OCI-LY7 (cell line): Measurements from ENCODE around the gene TSEN15. TPM values are rescaled to one million over a fixed set of nuclear protein-coding genes. Genes with fewer than 3 reads are reported as not detected.

Experiments
- BruUV-seq: library from RNA; stranded (reverse); fragments of 400-500 nt; replicated peaks from 2 replicates; lab custom pipeline; 2021; lab: Mats Ljungman, UMichigan
- CTCF ChIA-PET: fragments of 300-600 bp; sonication (Branson Sonifier 250); formaldehyde crosslinking; loops from one replicate; lab custom pipeline; 2022; ENCODE audit warnings: antibody characterized with exemption; ENCODE audit not compliant: unreplicated experiment; lab: Charles Lee
- POLR2A ChIA-PET: fragments of 300-600 bp; sonication (Branson Sonifier 250); formaldehyde crosslinking; loops from one replicate; lab custom pipeline; 2022; ENCODE audit warnings: antibody characterized with exemption; lab: Charles Lee
- DNase-seq: peaks from one replicate; pipeline ENCODE4 v3.0.0-alpha.2; 2015; ENCODE audit warnings: low spot score
- H2AFZ ChIP-seq: fragments of 200-600 bp; sonication (generic), shearing (Covaris generic); 2 replicates; pipeline ENCODE4 v1.6.1; 2014; ENCODE audit warnings: mild to moderate bottlenecking, antibody characterized with exemption, low read length, moderate library complexity
- H3K27ac ChIP-seq: fragments of 200-600 bp; sonication (generic); 2 replicates; pipeline ENCODE4 v1.5.1; 2014; ENCODE audit warnings: mixed run types, low read depth, mild to moderate bottlenecking, moderate library complexity, low read length, inconsistent platforms; ENCODE audit not compliant: poor library complexity, severe bottlenecking
- H3K36me3 ChIP-seq: fragments of 200-600 bp; sonication (generic); 2 replicates; pipeline ENCODE4 v1.6.1; 2014; ENCODE audit warnings: mild to moderate bottlenecking, antibody characterized with exemption, low read length, moderate library complexity, mixed read lengths; ENCODE audit not compliant: insufficient read depth
- H3K4me1 ChIP-seq: fragments of 200-600 bp; sonication (generic); 2 replicates; pipeline ENCODE4 v1.5.1; 2014; ENCODE audit warnings: mild to moderate bottlenecking, low read length; ENCODE audit not compliant: insufficient read depth, poor library complexity, severe bottlenecking
- H3K4me2 ChIP-seq: fragments of 200-600 bp; sonication (generic); 2 replicates; pipeline ENCODE4 v1.6.1; 2014; ENCODE audit warnings: mild to moderate bottlenecking, low read length
- H3K4me3 ChIP-seq: fragments of 200-600 bp; sonication (generic); 2 replicates; pipeline ENCODE4 v1.5.1; 2014; ENCODE audit warnings: mild to moderate bottlenecking, low read depth, low read length; ENCODE audit not compliant: poor library complexity, severe bottlenecking
- H3K79me2 ChIP-seq: fragments of 200-600 bp; sonication (generic); 2 replicates; pipeline ENCODE4 v1.6.1; 2016; ENCODE audit warnings: low read depth, mild to moderate bottlenecking, low read length, moderate library complexity, mixed read lengths; ENCODE audit not compliant: insufficient read depth
- H3K9me2 ChIP-seq: fragments of 200-600 bp; sonication (generic); 2 replicates; pipeline ENCODE4 v1.6.1; 2016; ENCODE audit warnings: mild to moderate bottlenecking, low read length, mixed read lengths; ENCODE audit not compliant: insufficient read depth
- H3K9me3 ChIP-seq: fragments of 200-600 bp; sonication (generic); 2 replicates; pipeline ENCODE4 v1.6.1; 2014; ENCODE audit warnings: mild to moderate bottlenecking, mixed run types, low read length, mixed read lengths
- H4K20me1 ChIP-seq: fragments of 200-600 bp; sonication (generic); 2 replicates; pipeline ENCODE4 v1.6.1; 2014; ENCODE audit warnings: mild to moderate bottlenecking, antibody characterized with exemption, low read length, moderate library complexity, mixed read lengths; ENCODE audit not compliant: insufficient read depth
- CTCF ChIP-seq: fragments of 200-600 bp; sonication (generic); conservative IDR thresholded peaks from 2 replicates; pipeline ENCODE4 v1.5.1; 2014; ENCODE audit warnings: mild to moderate bottlenecking, antibody characterized with exemption, low read length, moderate library complexity, mixed read lengths
- EZH2phosphoT487 ChIP-seq: fragments of 200-600 bp; sonication (generic); IDR thresholded peaks from 2 replicates; pipeline ENCODE4 v1.6.1; 2018; ENCODE audit warnings: low read depth, borderline replicate concordance, mild to moderate bottlenecking, mixed run types, antibody characterized with exemption, low read length, moderate library complexity, mixed read lengths
- intact Hi-C: fragments of 100-400 bp; cut with micrococcal nuclease; formaldehyde crosslinking; loops from one replicate; pipeline ENCODE4 v1.10.0; 2022; ENCODE audit not compliant: unreplicated experiment
- total RNA-seq, 2 experiments: library from RNA; depleted of rRNA in 1 of 2; stranded (reverse); fragments of >200 nt in 1 of 2; shearing (Covaris generic) in 1 of 2; gene quantifications; 2 replicates each; pipeline ENCODE4 v1.2.3, GENCODE V29; 2014 to 2022

The TSEN15 gene
- total RNA-seq, 2 experiments from 2014 or later, result 42.5 to 45.1 TPM

GRCh38 chr1:184080309-184080708 lies 28.8 kb downstream of the TSEN15 start:
- Histone ChIP-seq H3K9me3 (no peaks in the 10 kb centered on the region; the same call in 1 of the 2 replicates), H4K20me1 (no peaks in the 10 kb centered on the region), H3K4me1 (no peaks in the 10 kb centered on the region), H3K4me3 (no peak overlapping the region), H3K4me2 (no peak overlapping the region), H3K27ac (no peak overlapping the region), H3K9me2 (no peaks in the 10 kb centered on the region), H2AFZ (no peak overlapping the region), H3K36me3 (no peaks in the 10 kb centered on the region), H3K79me2 (no peaks in the 10 kb centered on the region)
- ChIA-PET POLR2A (interaction anchor here (0.7 kb wide), 1 partner anchor 11 kb away, joined by 3 read pairs; no protein-coding TSS in a partner anchor), CTCF (no interaction called here)
- no peak for DNase-seq
- TF ChIP-seq CTCF (no peak), EZH2phosphoT487 (no peak)
- intact Hi-C loops, result no loop called here
- BruUV-seq, result no TSS peak

GRCh38 chr1:184082541-184083415 lies 31.2 kb downstream of the TSEN15 start:
- Histone ChIP-seq H3K27ac (no peak overlapping the region), H3K4me3 (no peak overlapping the region), H3K9me3 (no peaks in the 10 kb centered on the region), H2AFZ (no peak overlapping the region), H4K20me1 (no peaks in the 10 kb centered on the region), H3K9me2 (no peaks in the 10 kb centered on the region), H3K4me1 (no peaks in the 10 kb centered on the region), H3K79me2 (no peaks in the 10 kb centered on the region), H3K4me2 (no peak overlapping the region), H3K36me3 (no peaks in the 10 kb centered on the region)
- ChIA-PET POLR2A (interaction anchor here (0.8 kb wide), 1 partner anchor 14 kb away, joined by 3 read pairs; no protein-coding TSS in a partner anchor), CTCF (no interaction called here)
- no peak for DNase-seq
- intact Hi-C loops, result no loop called here
- TF ChIP-seq EZH2phosphoT487 (no peak), CTCF (no peak)
- no TSS peak for BruUV-seq

- Histone ChIP-seq H3K9me2 (no peaks in the 10 kb centered on the region), H3K4me1 (no peaks in the 10 kb centered on the region), H3K4me3 (no peak overlapping the region), H3K27ac (no peak overlapping the region), H2AFZ (no peak overlapping the region), H3K9me3 (no peaks in the 10 kb centered on the region), H4K20me1 (no peaks in the 10 kb centered on the region), H3K4me2 (no peak overlapping the region), H3K79me2 (no peaks in the 10 kb centered on the region), H3K36me3 (no peaks in the 10 kb centered on the region)
- CTCF ChIA-PET, result no interaction called here
- intact Hi-C loops, result no loop called here
- no peak for DNase-seq
- POLR2A ChIA-PET, result no interaction called here
- no TSS peak for BruUV-seq
- TF ChIP-seq EZH2phosphoT487 (no peak), CTCF (no peak)
Observed at GRCh38 chr1:184085667-184086066, 34.1 kb downstream of the TSEN15 start.
